ENCODE results near the gene TRPM1.

DNA sequence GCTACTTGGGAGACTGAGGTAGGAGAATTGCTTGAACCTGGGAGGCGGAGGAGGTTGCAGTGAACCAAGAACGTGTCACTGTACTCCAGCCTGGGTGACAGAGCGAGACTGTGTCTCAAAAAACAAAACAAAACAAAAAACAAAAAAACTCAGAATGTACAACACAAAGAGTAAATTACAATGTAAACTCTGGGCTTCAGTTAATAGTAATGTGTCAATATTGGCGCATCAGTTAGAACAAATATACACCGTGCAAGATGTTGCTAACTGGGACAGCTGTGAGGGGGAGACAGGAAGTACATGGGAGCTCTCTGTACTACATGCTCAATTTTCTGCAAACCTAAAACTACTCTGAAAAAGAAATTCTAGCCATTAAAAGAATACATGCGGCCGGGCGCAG lies 23.5 kb upstream of the TRPM1 start:
- TF ChIP-seq, protein P1, sequence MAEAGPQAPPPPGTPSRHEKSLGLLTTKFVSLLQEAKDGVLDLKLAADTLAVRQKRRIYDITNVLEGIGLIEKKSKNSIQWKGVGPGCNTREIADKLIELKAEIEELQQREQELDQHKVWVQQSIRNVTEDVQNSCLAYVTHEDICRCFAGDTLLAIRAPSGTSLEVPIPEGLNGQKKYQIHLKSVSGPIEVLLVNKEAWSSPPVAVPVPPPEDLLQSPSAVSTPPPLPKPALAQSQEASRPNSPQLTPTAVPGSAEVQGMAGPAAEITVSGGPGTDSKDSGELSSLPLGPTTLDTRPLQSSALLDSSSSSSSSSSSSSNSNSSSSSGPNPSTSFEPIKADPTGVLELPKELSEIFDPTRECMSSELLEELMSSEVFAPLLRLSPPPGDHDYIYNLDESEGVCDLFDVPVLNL (CRISPR knock-in tag; IDR thresholded peaks at IDR 0.05; ENCODE audit: borderline replicate concordance, low read depth) = no peak
- TF ChIP-seq, protein P2, sequence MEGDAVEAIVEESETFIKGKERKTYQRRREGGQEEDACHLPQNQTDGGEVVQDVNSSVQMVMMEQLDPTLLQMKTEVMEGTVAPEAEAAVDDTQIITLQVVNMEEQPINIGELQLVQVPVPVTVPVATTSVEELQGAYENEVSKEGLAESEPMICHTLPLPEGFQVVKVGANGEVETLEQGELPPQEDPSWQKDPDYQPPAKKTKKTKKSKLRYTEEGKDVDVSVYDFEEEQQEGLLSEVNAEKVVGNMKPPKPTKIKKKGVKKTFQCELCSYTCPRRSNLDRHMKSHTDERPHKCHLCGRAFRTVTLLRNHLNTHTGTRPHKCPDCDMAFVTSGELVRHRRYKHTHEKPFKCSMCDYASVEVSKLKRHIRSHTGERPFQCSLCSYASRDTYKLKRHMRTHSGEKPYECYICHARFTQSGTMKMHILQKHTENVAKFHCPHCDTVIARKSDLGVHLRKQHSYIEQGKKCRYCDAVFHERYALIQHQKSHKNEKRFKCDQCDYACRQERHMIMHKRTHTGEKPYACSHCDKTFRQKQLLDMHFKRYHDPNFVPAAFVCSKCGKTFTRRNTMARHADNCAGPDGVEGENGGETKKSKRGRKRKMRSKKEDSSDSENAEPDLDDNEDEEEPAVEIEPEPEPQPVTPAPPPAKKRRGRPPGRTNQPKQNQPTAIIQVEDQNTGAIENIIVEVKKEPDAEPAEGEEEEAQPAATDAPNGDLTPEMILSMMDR (IDR thresholded peaks at IDR 0.05) = no peak
- TF ChIP-seq TEAD4 (CRISPR knock-in tag; IDR thresholded peaks at IDR 0.05) = no peak
- no peak for TF ChIP-seq PRRX2 (CRISPR knock-in tag; IDR thresholded peaks at IDR 0.05)
- no peak for TF ChIP-seq JUN (CRISPR knock-in tag; IDR thresholded peaks at IDR 0.05)
- TF ChIP-seq ZNF232 (CRISPR knock-in tag; IDR thresholded peaks at IDR 0.05) = no peak
- TF ChIP-seq NFYB (CRISPR knock-in tag; conservative IDR thresholded peaks at IDR 0.05; ENCODE audit: low read depth) = no peak
- no peak for TF ChIP-seq JAZF1 (CRISPR knock-in tag; IDR thresholded peaks at IDR 0.05)
- TF ChIP-seq ATF2 (CRISPR knock-in tag; IDR thresholded peaks at IDR 0.05; ENCODE audit: borderline replicate concordance, low read depth) = no peak
- no peak for TF ChIP-seq SP1 (CRISPR knock-in tag; conservative IDR thresholded peaks at IDR 0.05)
- no peak for TF ChIP-seq ZNF138 (CRISPR knock-in tag; conservative IDR thresholded peaks at IDR 0.05)
- TF ChIP-seq, protein P3, sequence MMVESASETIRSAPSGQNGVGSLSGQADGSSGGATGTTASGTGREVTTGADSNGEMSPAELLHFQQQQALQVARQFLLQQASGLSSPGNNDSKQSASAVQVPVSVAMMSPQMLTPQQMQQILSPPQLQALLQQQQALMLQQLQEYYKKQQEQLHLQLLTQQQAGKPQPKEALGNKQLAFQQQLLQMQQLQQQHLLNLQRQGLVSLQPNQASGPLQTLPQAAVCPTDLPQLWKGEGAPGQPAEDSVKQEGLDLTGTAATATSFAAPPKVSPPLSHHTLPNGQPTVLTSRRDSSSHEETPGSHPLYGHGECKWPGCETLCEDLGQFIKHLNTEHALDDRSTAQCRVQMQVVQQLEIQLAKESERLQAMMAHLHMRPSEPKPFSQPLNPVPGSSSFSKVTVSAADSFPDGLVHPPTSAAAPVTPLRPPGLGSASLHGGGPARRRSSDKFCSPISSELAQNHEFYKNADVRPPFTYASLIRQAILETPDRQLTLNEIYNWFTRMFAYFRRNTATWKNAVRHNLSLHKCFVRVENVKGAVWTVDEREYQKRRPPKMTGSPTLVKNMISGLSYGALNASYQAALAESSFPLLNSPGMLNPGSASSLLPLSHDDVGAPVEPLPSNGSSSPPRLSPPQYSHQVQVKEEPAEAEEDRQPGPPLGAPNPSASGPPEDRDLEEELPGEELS (CRISPR knock-in tag; IDR thresholded peaks at IDR 0.05) = no peak
- TF ChIP-seq ZBTB21 (CRISPR knock-in tag; IDR thresholded peaks at IDR 0.05; ENCODE audit: borderline replicate concordance) = no peak

All from WTC11 (cell line).